ENCODE data around the gene NDE1.
A peak's percentile ranks its signal among the peaks of the same experiment; 100 is the strongest.
"Not testable (repeated sequence)": the region's sequence is repeated elsewhere in the genome, so short reads cannot be mapped to it uniquely, and the experiment has no call there.

The NDE1 gene

GRCh38 chr16:15620611-15621195 is 29.3 kb upstream of the NDE1 start:
- no peak for DNase-seq (ENCODE audit: low read depth in 2 of 2)

GRCh38 chr16:15621456-15621855 is 28.6 kb upstream of the NDE1 start:
- no peak for DNase-seq (ENCODE audit: low read depth in 2 of 2)

GRCh38 chr16:15621889-15622288 is 28.2 kb upstream of the NDE1 start:
- DNase-seq (ENCODE audit: low read depth in 2 of 2), result no peak

GRCh38 chr16:15631730-15632409 is 18.2 kb upstream of the NDE1 start:
- no peak for DNase-seq (ENCODE audit: low read depth in 2 of 2)

GRCh38 chr16:15635926-15636325 is 14.1 kb upstream of the NDE1 start:
- DNase-seq (ENCODE audit: low read depth in 2 of 2), result no peak

GRCh38 chr16:15636392-15636873 is 13.6 kb upstream of the NDE1 start:
- no peak for DNase-seq (ENCODE audit: low read depth in 2 of 2)

GRCh38 chr16:15639061-15639568 is 10.9 kb upstream of the NDE1 start:
- DNase-seq (ENCODE audit: low read depth in 2 of 2), result no peak

GRCh38 chr16:15640966-15641365 is 9.1 kb upstream of the NDE1 start:
- DNase-seq (ENCODE audit: low read depth in 2 of 2), result no peak

- DNase-seq (ENCODE audit: low read depth in 2 of 2), result no peak
Observed at GRCh38 chr16:15641753-15642556, 8.1 kb upstream of the NDE1 start.

- DNase-seq (ENCODE audit: low read depth in 2 of 2), result peak; percentile 43 to 51
Observed at GRCh38 chr16:15642557-15643047, 7.4 kb upstream of the NDE1 start.

GRCh38 chr16:15643048-15643945 is 6.7 kb upstream of the NDE1 start, which contains the start of gene MARF1:
TSS of gene MARF1 (minus strand) at chr16:15643154. CDS start at chr16:15639233, 3,921 bp downstream.
- DNase-seq (ENCODE audit: low read depth in 2 of 2), result peak; percentile 97 to 99

- no peak for DNase-seq (ENCODE audit: low read depth in 2 of 2)
Observed at GRCh38 chr16:15643946-15644250, 6.1 kb upstream of the NDE1 start.

- no peak for DNase-seq (ENCODE audit: low read depth in 2 of 2)
Observed at GRCh38 chr16:15644267-15644961, 5.6 kb upstream of the NDE1 start.

GRCh38 chr16:15644962-15645465 is 5.0 kb upstream of the NDE1 start:
- DNase-seq (ENCODE audit: low read depth in 2 of 2), result not testable (repeated sequence)

GRCh38 chr16:15646557-15647293 is 3.3 kb upstream of the NDE1 start:
- DNase-seq (ENCODE audit: low read depth in 2 of 2), result not testable (repeated sequence)

GRCh38 chr16:15647294-15648014 is 2.6 kb upstream of the NDE1 start:
- no peak for DNase-seq (ENCODE audit: low read depth in 2 of 2)

GRCh38 chr16:15648135-15648730 is 1.8 kb upstream of the NDE1 start:
- DNase-seq (ENCODE audit: low read depth in 2 of 2), result no peak

GRCh38 chr16:15649311-15649710 is 734 bp upstream of the NDE1 start:
- not testable (repeated sequence) for DNase-seq (ENCODE audit: low read depth in 2 of 2)

- DNase-seq (ENCODE audit: low read depth in 2 of 2), result no peak
Observed at GRCh38 chr16:15649727-15650018, 372 bp upstream of the NDE1 start.
